GM12891 (cell line): ENCODE data around the gene GOLT1A.

Source experiments
- POLR2A ChIP-seq: IDR thresholded peaks from 2 replicates; pipeline ENCODE4 v1.6.1; 2011; ENCODE audit warnings: low read depth, low read length, control low read depth
- POLR2AphosphoS5 ChIP-seq: IDR thresholded peaks from 2 replicates; pipeline ENCODE4 v1.6.1; 2011; ENCODE audit warnings: low read depth, low read length, control low read depth
- SPI1 ChIP-seq: IDR thresholded peaks from 2 replicates; pipeline ENCODE4 v1.6.1; 2011; ENCODE audit warnings: low read depth, low read length, control low read depth
- TAF1 ChIP-seq: IDR thresholded peaks from 2 replicates; pipeline ENCODE4 v1.6.1; 2011; ENCODE audit warnings: low read depth, low read length, control low read depth

DNA sequence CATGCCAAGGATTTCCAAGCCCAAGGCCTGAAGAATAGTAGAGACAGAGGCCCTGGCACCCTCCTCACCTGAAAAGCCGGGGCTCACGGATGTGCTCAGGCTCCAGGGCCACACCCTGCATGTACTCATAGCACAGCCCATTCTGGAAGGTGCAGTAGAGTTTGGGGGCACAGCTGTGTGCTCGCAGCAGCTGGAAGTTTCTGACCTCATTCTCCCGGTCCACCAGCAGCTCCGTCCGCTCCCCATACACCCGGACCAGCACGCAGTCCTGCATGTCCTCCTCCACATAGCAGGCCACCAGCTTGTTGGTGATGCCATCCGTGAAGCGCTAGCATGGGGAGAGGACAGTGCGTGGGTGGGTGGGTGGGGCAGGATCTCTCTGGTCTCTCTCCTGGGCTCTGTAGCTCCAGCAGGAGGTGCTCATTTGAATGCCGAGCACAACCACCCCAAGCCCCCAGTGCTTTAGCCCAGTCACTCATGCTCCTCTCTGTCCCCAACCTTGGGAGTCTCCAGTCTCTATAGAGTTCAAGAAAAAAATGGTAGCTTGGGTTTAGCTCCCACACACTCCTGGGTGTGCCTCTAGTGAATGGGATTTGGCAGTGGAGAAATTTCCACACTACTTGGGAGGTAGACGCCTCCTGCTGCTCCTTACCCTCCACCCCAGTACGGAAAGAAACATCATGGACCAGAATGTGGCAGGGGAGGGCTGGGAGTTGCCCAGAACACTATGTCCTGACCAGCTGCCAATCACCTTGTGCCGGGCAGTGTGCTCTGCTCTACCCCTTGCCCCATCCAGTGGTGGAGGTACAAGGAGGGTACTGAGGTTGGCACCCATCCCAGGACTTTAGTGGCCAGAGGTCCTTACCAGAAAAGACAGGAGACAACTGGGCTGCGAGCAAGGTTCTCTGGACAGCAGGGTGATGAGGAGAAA is 63.9 kb downstream of the GOLT1A start:
- TF ChIP-seq POLR2A (no peak), POLR2AphosphoS5 (no peak), SPI1 (no peak), TAF1 (no peak)
